Body of pancreas (tissue), 4 donors: ENCODE data around the gene KAT2A.

Experiments
- POLR2A ChIP-seq, 3 donors: fragments of 450-650 bp; IDR thresholded peaks; one replicate each; pipeline ENCODE4 v1.6.1; 2016; ENCODE audit warnings: antibody characterized with exemption in 3 of 3, mild to moderate bottlenecking in 2 of 3
- TF ChIP-seq, protein P1 (sequence below), 7 experiments: fragments of 450-650 bp in 4 of 7; fragments of 200-600 bp in 3 of 7; sonication (generic) in 3 of 7; IDR thresholded peaks; one replicate each; pipeline ENCODE4 v1.5.1; 2016 to 2019; ENCODE audit warnings: antibody characterized with exemption in 7 of 7

- TF ChIP-seq, protein P1, sequence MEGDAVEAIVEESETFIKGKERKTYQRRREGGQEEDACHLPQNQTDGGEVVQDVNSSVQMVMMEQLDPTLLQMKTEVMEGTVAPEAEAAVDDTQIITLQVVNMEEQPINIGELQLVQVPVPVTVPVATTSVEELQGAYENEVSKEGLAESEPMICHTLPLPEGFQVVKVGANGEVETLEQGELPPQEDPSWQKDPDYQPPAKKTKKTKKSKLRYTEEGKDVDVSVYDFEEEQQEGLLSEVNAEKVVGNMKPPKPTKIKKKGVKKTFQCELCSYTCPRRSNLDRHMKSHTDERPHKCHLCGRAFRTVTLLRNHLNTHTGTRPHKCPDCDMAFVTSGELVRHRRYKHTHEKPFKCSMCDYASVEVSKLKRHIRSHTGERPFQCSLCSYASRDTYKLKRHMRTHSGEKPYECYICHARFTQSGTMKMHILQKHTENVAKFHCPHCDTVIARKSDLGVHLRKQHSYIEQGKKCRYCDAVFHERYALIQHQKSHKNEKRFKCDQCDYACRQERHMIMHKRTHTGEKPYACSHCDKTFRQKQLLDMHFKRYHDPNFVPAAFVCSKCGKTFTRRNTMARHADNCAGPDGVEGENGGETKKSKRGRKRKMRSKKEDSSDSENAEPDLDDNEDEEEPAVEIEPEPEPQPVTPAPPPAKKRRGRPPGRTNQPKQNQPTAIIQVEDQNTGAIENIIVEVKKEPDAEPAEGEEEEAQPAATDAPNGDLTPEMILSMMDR (IDR thresholded peaks at IDR 0.05) = no peak
- TF ChIP-seq POLR2A (IDR thresholded peaks at IDR 0.05) = no peak
Measured at GRCh38 chr17:42167807-42168206, 46.6 kb upstream of the KAT2A start.
